VCaP (cell line): ENCODE data around the gene HNRNPLL.

Source experiments
- H3K27ac ChIP-seq: fragments of 450-650 bp; 2 replicates; pipeline ENCODE4 v1.5.1; 2017
- CTCF ChIP-seq: fragments of 450-650 bp; conservative IDR thresholded peaks from 2 replicates; pipeline ENCODE4 v1.5.1; 2017; ENCODE audit warnings: mild to moderate bottlenecking, moderate library complexity

The HNRNPLL gene

GRCh38 chr2:38626326-38627035, 23.8 kb upstream of the HNRNPLL start:
- no peak for TF ChIP-seq CTCF
- no peak overlapping the region for H3K27ac ChIP-seq

GRCh38 chr2:38622210-38622609, 19.5 kb upstream of the HNRNPLL start:
- H3K27ac ChIP-seq: no peak overlapping the region
- TF ChIP-seq CTCF: no peak

GRCh38 chr2:38621018-38621417, 18.3 kb upstream of the HNRNPLL start:
- H3K27ac ChIP-seq: no peak overlapping the region
- TF ChIP-seq CTCF: no peak

GRCh38 chr2:38620282-38620977, 17.7 kb upstream of the HNRNPLL start:
- no peak overlapping the region for H3K27ac ChIP-seq
- no peak for TF ChIP-seq CTCF

- H3K27ac ChIP-seq: no peak overlapping the region
- TF ChIP-seq CTCF: no peak
These were observed 16.9 kb upstream of the HNRNPLL start for GRCh38 chr2:38619458-38620164.

GRCh38 chr2:38617301-38617700, 14.6 kb upstream of the HNRNPLL start:
- no peak for TF ChIP-seq CTCF
- no peak overlapping the region for H3K27ac ChIP-seq

- TF ChIP-seq CTCF: no peak
- H3K27ac ChIP-seq: no peak overlapping the region
These were observed 12.5 kb upstream of the HNRNPLL start for GRCh38 chr2:38615237-38615636.
